ENCODE measurements around the gene DNAJC27.

Gene DNAJC27

DNA sequence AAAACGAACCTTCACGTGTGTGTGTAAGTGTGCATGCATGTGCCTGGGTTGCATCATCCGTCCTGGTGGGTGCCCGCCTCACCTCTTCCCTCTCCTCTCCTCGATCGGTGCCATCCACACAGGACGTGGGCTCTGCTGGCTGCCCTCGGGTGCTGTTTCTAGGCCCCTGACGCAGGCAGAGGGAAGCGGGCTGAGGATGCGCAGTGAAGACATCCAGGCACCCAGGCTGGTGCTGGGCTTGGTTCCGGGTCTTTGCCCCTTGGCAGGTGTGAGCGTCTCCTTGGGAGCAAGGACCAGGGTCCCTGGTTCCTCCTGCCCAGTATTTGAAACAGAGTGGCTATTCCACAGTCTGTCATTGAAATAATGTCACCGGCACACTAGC, 45.5 kb downstream of the DNAJC27 start:
- H3K27ac ChIP-seq (ENCODE audit: low read depth, low read length) = no peak overlapping the region
- H3K4me1 ChIP-seq (ENCODE audit: control insufficient read depth, insufficient read depth, low read length) = peaks cover 17% of the 10 kb centered on the region
- H3K9me3 ChIP-seq (ENCODE audit: control insufficient read depth, insufficient read depth, low read depth, low read length) = no peaks in the 10 kb centered on the region
- no peak overlapping the region for H3K4me3 ChIP-seq (ENCODE audit: low read depth, low read length)
- no peaks in the 10 kb centered on the region for H3K36me3 ChIP-seq (ENCODE audit: control insufficient read depth, insufficient read depth, low read length)
- H3K9ac ChIP-seq (ENCODE audit: low read length) = no peak overlapping the region
- 0 out of 2 replicates have a peak, but pooled peaks cover 2% of the 10 kb centered on the region for H3K27me3 ChIP-seq (ENCODE audit: control insufficient read depth, insufficient read depth, low read length)

GRCh38 chr2:24925815-24926214, 45.9 kb downstream of the DNAJC27 start:
- Histone ChIP-seq H3K4me1 (ENCODE audit: control insufficient read depth, insufficient read depth, low read length) (peaks cover 14% of the 10 kb centered on the region), H3K27me3 (ENCODE audit: control insufficient read depth, insufficient read depth, low read length) (peaks cover 5% of the 10 kb centered on the region; the same call in 1 of the 2 replicates), H3K9ac (ENCODE audit: low read length) (no peak overlapping the region), H3K27ac (ENCODE audit: low read depth, low read length) (no peak overlapping the region), H3K36me3 (ENCODE audit: control insufficient read depth, insufficient read depth, low read length) (no peaks in the 10 kb centered on the region), H3K4me3 (ENCODE audit: low read depth, low read length) (no peak overlapping the region), H3K9me3 (ENCODE audit: control insufficient read depth, insufficient read depth, low read depth, low read length) (no peaks in the 10 kb centered on the region)

- H3K27me3 ChIP-seq (ENCODE audit: control insufficient read depth, insufficient read depth, low read length) = peaks cover 8% of the 10 kb centered on the region; the same call in 1 of the 2 replicates
- no peaks in the 10 kb centered on the region for H3K9me3 ChIP-seq (ENCODE audit: control insufficient read depth, insufficient read depth, low read depth, low read length)
- no peak overlapping the region for H3K9ac ChIP-seq (ENCODE audit: low read length)
- H3K4me3 ChIP-seq (ENCODE audit: low read depth, low read length) = no peak overlapping the region
- peaks cover 12% of the 10 kb centered on the region for H3K4me1 ChIP-seq (ENCODE audit: control insufficient read depth, insufficient read depth, low read length)
- no peak overlapping the region for H3K27ac ChIP-seq (ENCODE audit: low read depth, low read length)
- H3K36me3 ChIP-seq (ENCODE audit: control insufficient read depth, insufficient read depth, low read length) = no peaks in the 10 kb centered on the region
Measured at GRCh38 chr2:24924732-24925131, 47.0 kb downstream of the DNAJC27 start.

DNA sequence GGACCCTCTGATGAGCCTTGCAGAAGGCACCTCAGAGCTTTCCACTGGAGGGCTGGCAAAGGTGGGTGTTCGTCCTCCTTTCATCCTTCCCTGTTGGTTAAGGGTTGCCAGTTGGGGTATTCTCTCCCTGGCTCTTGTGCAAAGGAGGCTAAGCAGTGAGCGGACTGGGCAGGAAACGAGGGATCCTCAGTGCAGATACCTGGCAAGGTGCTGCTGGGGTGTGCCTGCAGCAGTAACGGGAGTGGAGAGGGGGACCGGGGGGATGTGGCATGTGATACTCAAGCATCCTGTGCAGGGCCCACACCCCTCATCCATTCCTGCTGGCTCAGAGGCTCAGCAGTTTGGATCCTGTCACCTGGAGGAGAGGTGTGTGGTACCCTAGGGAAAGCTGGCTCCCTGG, 47.5 kb downstream of the DNAJC27 start:
- Histone ChIP-seq H3K27me3 (ENCODE audit: control insufficient read depth, insufficient read depth, low read length) (peaks cover 8% of the 10 kb centered on the region; the same call in 1 of the 2 replicates), H3K4me1 (ENCODE audit: control insufficient read depth, insufficient read depth, low read length) (peaks cover 12% of the 10 kb centered on the region), H3K4me3 (ENCODE audit: low read depth, low read length) (no peak overlapping the region), H3K9me3 (ENCODE audit: control insufficient read depth, insufficient read depth, low read depth, low read length) (no peaks in the 10 kb centered on the region), H3K36me3 (ENCODE audit: control insufficient read depth, insufficient read depth, low read length) (no peaks in the 10 kb centered on the region), H3K27ac (ENCODE audit: low read depth, low read length) (no peak overlapping the region), H3K9ac (ENCODE audit: low read length) (no peak overlapping the region)

DNA sequence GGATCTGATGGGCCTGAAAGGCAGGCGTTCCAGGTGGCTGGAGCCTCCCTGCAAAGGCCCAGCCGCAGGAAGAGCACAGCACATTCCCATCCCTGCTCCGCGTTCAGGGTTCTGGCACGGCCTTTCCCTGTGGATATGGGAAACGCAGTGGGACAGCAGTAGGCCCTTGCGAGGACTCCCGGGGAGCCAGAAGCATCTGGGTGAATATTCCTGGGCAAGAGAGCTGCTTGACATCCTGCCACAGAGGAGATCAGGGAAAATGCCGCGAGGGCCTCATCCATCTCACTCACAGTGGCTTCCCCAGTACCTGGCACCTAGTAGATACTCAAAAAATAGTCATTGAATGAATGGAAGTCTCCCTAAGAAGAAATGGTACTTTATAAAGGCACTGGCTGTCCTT, 48.6 kb downstream of the DNAJC27 start:
- no peaks in the 10 kb centered on the region for H3K9me3 ChIP-seq (ENCODE audit: control insufficient read depth, insufficient read depth, low read depth, low read length)
- H3K4me1 ChIP-seq (ENCODE audit: control insufficient read depth, insufficient read depth, low read length) = peaks cover 21% of the 10 kb centered on the region
- no peak overlapping the region for H3K9ac ChIP-seq (ENCODE audit: low read length)
- no peak overlapping the region for H3K4me3 ChIP-seq (ENCODE audit: low read depth, low read length)
- no peak overlapping the region for H3K27ac ChIP-seq (ENCODE audit: low read depth, low read length)
- peaks cover 14% of the 10 kb centered on the region; the same call in 1 of the 2 replicates for H3K27me3 ChIP-seq (ENCODE audit: control insufficient read depth, insufficient read depth, low read length)
- peaks cover 2% of the 10 kb centered on the region; the same call in 1 of the 2 replicates for H3K36me3 ChIP-seq (ENCODE audit: control insufficient read depth, insufficient read depth, low read length)

DNA sequence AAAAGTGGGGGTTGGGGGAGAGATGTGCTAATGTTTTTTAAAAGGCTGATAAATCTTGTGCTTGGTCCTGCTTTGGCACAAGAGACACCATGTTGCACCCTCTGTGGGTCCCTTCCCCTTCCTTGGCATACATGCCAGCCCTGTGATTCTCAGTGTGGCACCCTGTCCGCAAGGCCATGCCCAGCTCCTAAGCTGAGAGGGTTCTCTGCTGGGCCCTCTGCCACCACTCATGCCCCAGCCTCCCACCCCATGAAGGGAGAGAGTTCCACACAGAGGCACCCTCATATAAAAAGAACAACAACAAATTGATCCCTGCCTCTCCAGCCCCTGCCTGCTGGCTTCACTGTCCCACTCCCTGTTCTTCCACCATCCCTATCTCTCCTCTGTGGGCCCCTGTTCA, 49.2 kb downstream of the DNAJC27 start:
- Histone ChIP-seq H3K9ac (ENCODE audit: low read length) (no peak overlapping the region), H3K27me3 (ENCODE audit: control insufficient read depth, insufficient read depth, low read length) (peaks cover 14% of the 10 kb centered on the region; the same call in 1 of the 2 replicates), H3K4me1 (ENCODE audit: control insufficient read depth, insufficient read depth, low read length) (peaks cover 21% of the 10 kb centered on the region), H3K4me3 (ENCODE audit: low read depth, low read length) (no peak overlapping the region), H3K27ac (ENCODE audit: low read depth, low read length) (no peak overlapping the region), H3K9me3 (ENCODE audit: control insufficient read depth, insufficient read depth, low read depth, low read length) (no peaks in the 10 kb centered on the region), H3K36me3 (ENCODE audit: control insufficient read depth, insufficient read depth, low read length) (peaks cover 6% of the 10 kb centered on the region; the same call in 1 of the 2 replicates)

- peaks cover 9% of the 10 kb centered on the region; the same call in 1 of the 2 replicates for H3K4me1 ChIP-seq (ENCODE audit: control insufficient read depth, insufficient read depth, low read length)
- H3K27ac ChIP-seq (ENCODE audit: low read depth, low read length) = no peak overlapping the region
- H3K9me3 ChIP-seq (ENCODE audit: control insufficient read depth, insufficient read depth, low read depth, low read length) = no peaks in the 10 kb centered on the region
- peak overlapping the region; percentile 61 for H3K4me3 ChIP-seq (ENCODE audit: low read depth, low read length)
- peaks cover 9% of the 10 kb centered on the region; the same call in 1 of the 2 replicates for H3K36me3 ChIP-seq (ENCODE audit: control insufficient read depth, insufficient read depth, low read length)
- H3K27me3 ChIP-seq (ENCODE audit: control insufficient read depth, insufficient read depth, low read length) = peaks cover 11% of the 10 kb centered on the region; the same call in 1 of the 2 replicates
- H3K9ac ChIP-seq (ENCODE audit: low read length) = no peak overlapping the region
Measured at GRCh38 chr2:24920809-24921441, 50.8 kb downstream of the DNAJC27 start.

GRCh38 chr2:24920098-24920808, 51.5 kb downstream of the DNAJC27 start, which contains the start of gene ADCY3:
ADCY3 (minus strand) TSS chr2:24920237; CDS start chr2:24918987, 1,250 bp downstream.
- H3K4me3 ChIP-seq (ENCODE audit: low read depth, low read length) = peak within 1 kb of the TSS; percentile 61
- no peak within 1 kb of the TSS for H3K27ac ChIP-seq (ENCODE audit: low read depth, low read length)
- H3K9me3 ChIP-seq (ENCODE audit: control insufficient read depth, insufficient read depth, low read depth, low read length) = no peaks in the 10 kb centered on the region
- peaks cover 9% of the 10 kb centered on the region; the same call in 1 of the 2 replicates for H3K36me3 ChIP-seq (ENCODE audit: control insufficient read depth, insufficient read depth, low read length)
- H3K27me3 ChIP-seq (ENCODE audit: control insufficient read depth, insufficient read depth, low read length) = peaks cover 11% of the 10 kb centered on the region; the same call in 1 of the 2 replicates
- peak within 1 kb of the TSS; percentile 9 for H3K9ac ChIP-seq (ENCODE audit: low read length)
- H3K4me1 ChIP-seq (ENCODE audit: control insufficient read depth, insufficient read depth, low read length) = peaks cover 9% of the 10 kb centered on the region; the same call in 1 of the 2 replicates

DNA sequence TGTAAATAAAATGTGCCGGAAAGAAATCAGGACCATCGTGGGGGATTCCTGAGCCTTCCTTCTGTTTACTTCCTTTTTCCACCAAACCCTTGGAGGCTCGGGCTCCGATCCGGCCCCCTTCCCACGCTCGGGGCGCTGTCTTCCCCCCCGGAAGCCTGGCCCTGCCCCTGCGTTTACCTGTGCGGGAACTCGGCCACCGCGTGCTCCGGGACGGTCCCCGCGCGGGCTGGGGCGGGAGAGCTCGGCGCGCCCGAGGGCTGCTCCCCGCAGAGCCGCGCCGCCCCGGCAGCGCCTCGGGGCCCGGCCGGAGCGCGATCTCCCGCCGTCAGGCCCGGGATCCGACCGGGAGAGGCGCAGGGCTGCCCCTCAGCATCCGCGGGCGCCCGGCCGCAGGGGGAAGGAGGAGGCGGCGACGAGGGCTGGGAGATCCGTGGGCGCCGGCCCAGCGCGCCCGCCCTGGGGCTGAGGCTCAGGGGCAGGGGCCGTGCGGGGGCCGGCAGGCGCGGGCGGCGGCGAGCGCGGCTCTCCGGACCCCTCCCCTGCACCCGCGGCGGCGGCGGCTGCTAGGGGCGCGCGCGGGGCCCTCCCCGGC, 52.2 kb downstream of the DNAJC27 start:
- Histone ChIP-seq H3K27ac (ENCODE audit: low read depth, low read length) (no peak overlapping the region), H3K9ac (ENCODE audit: low read length) (peak overlapping the region; percentile 9)

GRCh38 chr2:24919037-24919505, 52.7 kb downstream of the DNAJC27 start:
- Histone ChIP-seq H3K36me3 (ENCODE audit: control insufficient read depth, insufficient read depth, low read length) (peaks cover 9% of the 10 kb centered on the region; the same call in 1 of the 2 replicates), H3K9ac (ENCODE audit: low read length) (peak overlapping the region; percentile 9), H3K4me1 (ENCODE audit: control insufficient read depth, insufficient read depth, low read length) (peaks cover 10% of the 10 kb centered on the region; the same call in 1 of the 2 replicates), H3K4me3 (ENCODE audit: low read depth, low read length) (peak overlapping the region; percentile 61), H3K9me3 (ENCODE audit: control insufficient read depth, insufficient read depth, low read depth, low read length) (no peaks in the 10 kb centered on the region), H3K27me3 (ENCODE audit: control insufficient read depth, insufficient read depth, low read length) (peaks cover 11% of the 10 kb centered on the region; the same call in 1 of the 2 replicates), H3K27ac (ENCODE audit: low read depth, low read length) (no peak overlapping the region)

More for the DNA sequence above, 52.2 kb downstream of the DNAJC27 start:
- H3K36me3 ChIP-seq (ENCODE audit: control insufficient read depth, insufficient read depth, low read length) = peaks cover 9% of the 10 kb centered on the region; the same call in 1 of the 2 replicates
- H3K4me1 ChIP-seq (ENCODE audit: control insufficient read depth, insufficient read depth, low read length) = peaks cover 9% of the 10 kb centered on the region; the same call in 1 of the 2 replicates
- no peaks in the 10 kb centered on the region for H3K9me3 ChIP-seq (ENCODE audit: control insufficient read depth, insufficient read depth, low read depth, low read length)
- H3K27me3 ChIP-seq (ENCODE audit: control insufficient read depth, insufficient read depth, low read length) = peaks cover 11% of the 10 kb centered on the region; the same call in 1 of the 2 replicates
- H3K4me3 ChIP-seq (ENCODE audit: low read depth, low read length) = peak overlapping the region; percentile 61
